NCI-H128 (cell line): ENCODE data around the gene NOC4L.
"Not testable (repeated sequence)": the region's sequence is repeated elsewhere in the genome, so short reads cannot be mapped to it uniquely, and the experiment has no call there.

ENCODE experiments used
- DNase-seq: peaks from one replicate; lab custom pipeline; 2025; ENCODE audit not compliant: unreplicated experiment; lab: John Stamatoyannopoulos, UW

The NOC4L gene

DNA sequence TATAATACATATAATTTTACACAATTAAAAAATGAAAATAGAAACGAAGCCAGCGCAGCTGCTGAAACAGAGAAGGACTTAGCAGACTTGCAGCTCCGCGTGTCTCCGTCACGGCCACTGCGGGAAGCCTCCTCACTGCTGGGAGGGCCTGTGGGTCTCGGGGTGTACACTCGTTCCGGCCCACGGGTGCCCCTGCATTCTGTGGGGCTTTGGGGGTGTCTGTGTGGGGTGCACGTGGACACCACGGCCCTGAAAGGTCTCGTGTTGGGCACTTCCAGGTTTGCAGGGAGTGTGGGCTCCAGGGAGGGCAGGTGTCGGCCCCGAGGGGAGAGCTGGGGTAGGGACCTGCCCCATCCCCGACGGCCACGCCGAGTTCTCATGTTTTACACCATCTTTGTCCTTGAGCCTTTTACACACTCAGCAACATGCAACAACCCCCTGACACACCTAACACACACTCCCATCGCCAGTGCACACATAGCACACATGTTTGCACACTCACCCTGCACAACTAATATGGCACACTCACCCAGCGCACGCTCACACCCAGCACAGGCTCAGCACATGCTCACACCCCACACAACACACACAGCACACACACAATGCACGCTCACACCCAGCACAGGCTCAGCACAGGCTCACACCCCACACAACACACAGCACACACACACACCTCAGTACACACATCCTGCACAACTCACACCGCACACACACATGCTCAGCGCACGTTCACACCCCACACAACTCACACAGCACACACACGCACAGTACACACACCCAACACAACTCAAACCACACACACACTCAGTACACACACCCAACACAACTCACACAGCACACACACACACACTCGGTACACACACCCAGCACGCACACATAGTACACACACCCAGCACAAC, 36.6 kb downstream of the NOC4L start:
- DNase-seq: no peak

DNA sequence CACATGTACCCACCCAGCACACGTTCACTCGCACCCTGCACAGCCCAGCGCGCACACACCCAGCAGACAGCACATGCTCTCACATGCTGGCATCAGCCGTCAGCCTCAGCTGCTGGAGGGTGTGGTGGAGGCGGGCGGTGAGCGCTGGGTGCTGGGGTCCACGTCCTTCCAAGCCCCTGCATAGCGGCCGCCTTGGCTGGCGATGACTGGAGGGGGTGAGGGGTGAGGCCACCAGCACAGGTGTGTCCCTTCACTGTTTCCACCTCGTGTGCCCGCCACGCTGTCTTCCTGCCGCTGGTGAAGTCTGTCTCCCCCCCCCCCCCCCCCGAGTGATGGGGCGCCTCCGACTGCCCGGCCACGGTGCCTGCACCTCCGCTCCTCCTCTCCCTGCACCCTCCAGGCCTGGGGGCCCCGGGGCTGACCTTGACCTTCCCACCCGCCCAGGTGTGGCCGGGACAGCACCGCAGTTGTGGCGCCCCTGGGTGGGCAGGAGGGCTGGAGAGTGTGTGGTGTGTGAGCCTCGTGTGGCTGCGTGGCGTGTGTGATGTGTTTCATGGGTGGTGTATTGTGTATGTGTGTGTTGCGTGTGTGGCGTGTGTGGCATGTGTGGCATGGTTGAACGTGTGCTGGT, 37.4 kb downstream of the NOC4L start:
- DNase-seq: no peak

DNA sequence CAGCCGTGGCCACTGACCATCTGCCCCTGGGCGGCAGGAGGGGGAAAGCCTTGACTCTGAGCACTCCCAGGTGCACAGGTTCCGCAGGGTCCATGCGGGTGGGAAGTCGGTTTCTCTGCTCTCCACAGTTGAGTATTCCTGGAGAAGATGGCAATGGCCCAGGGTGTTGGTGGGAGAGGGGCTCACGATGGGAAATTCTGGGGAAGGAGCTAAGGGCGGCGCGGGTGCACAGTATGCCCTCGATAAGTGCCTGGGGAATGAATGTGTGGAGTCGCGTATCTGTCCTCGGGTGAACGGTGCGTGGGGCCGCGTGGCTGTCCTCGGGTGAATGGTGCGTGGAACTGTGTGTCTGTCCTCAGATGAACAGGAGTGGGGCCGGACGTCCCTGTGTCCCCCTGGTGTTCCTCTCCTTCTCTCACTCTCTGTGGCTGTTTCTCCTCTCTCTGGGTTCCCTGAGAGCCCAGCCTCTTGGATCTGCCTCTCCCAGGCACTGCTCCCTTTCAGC, 38.0 kb downstream of the NOC4L start:
- DNase-seq: no peak

DNA sequence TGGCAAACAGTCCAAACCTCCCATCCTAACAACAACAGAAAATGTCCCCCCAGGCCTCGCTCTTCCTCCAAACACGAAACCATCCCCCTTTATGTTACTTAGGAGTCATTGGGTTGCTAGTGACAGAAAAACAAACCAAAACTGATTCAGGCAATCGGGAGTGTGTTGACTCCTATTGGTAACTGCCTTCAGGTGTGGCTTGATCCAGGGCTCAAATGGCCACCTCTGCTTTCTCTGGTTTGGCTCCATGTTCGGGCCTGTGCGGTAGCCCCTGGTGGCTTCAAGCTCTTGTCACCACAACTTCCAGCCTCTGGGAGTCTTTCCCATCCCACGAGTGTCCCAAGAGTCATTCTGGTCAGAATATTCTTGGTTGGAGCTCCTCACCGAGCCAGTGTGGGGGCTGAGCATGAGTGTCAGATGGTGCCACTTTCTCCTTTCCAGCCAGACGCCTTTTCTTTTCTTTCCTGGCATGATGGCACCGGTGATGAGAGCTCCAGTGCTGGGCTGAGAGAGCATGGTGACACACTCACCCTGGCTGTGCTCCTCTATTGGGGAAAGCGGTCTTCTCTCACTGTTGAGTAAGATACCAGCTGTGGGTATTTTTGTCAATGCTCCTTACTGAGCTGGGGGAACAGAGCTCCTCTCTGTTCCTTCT, 38.6 kb downstream of the NOC4L start:
- DNase-seq: no peak

DNA sequence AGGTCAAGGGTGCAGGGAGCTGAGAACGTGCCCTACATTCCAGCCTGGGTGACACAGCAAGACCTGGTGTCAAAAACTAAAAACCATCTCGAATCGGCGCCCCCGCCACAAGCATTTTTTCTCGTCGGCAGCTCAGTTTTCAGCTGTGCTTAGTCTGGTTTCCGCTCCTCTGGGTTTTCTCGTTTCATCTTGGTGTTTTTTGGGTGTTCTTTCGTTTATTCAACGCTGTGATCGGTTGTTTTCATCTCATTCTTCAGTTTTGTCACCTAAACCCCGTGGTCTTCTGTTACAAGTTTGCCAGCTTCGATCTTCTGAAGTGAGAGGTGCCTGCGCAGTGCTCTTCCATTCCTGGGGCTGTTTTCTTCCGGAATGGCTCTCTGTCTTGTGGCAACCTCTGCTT, 41.4 kb downstream of the NOC4L start:
- no peak for DNase-seq

DNA sequence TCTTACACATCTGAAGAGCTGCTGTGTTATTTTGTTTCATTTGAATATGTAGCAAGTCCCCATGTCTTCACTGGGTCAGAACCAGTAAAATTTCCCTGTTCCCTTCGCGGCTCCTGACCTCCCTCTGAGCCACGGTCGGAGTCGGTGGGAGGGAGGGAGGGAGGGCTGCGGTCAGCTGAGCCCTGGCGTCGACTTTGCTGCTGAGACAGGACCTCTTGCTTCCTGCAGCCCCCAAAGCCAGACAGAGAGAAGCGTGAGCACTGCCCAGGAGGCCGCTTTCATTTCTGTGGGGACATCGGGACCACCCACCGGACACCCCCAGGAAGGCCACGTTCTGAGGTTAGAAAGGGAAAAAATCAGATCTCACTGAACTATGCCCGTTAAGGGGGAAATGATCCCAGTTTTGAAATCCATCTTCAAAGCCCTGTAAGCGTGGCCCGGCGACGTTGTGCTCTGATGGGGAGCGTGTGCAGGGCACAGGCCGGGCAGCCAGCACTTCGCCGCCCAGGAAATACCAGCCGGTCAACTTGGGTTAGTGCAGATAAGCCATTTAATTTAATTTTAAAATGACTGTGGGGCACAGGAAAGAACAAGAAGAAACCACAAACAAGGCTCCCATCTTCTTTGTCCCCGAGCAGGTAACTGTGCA, 42.1 kb downstream of the NOC4L start:
- no peak for DNase-seq

DNA sequence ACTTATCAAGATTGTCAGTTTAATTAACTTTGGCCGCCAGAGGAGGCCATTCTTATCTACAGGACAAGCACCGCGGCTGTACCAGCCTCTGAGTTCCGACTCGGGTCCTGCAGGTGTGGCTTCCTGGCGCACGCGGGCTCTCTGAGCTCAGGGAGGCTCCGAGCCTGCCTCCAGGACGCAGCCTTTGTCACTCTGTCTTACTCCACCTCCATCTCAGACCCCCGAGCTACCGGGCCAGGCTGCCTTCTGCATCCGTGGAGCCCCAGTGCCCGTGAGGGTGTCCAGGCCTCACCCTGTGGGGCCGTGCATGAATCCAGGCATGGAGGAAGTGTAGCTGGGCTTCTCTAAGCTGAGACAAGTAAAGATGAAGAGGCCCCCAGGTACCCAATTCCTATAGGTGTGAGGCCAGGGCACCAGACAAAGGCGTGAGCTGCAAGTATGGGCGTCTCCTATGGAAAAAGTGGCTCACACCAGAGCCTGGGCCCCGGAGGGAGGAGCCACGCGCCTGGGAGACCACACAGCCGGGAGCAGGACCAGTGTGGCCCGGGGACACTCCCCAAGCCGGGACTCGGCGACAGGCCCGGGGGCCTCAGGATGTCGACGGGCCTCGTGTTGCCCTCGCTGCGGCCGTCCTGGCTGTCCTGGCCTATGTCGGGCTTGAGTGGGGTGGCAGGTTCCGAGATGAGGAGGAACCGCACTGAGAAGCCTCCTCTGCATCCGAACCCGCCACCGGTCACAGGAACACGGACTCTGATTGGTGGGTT, 42.8 kb downstream of the NOC4L start:
- no peak for DNase-seq

DNA sequence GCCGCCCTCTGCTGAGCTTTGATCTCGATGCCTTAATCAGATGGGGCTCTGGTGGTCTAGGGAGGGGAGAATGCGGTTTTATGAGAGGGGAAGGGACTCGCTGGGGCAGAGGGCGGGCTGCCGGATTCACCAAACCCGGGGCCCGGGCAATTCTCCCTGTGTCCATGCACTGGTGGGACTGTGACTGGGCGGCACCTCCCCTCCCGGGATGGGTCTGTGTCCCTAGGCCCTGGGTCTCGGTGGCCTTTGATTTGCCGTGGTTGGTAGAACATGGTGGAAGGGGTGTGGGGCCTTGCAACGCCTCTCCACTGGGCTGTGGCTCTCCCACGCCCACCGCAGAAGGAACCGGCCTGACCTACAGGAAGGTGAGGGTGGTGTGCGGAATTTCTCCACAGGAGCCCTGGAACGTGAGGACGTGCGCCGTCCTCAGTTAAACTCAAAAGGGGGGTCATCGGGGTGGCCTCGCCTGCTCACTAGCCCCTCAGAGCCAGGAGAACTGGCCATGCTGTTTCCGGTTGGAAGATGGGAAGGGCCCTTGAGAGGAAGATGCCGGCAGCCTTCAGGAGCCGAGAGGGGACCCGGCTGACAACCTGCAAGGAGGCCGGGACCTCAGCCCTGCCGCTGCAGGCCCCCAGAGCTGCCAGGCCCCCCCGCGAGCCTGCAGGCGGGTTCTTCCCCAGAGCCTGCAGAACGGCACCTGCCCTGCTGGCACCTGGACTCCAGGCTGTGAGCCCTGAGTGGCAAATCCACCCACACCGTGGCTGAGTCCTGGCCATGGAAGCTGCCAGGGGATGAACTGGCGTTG, 43.6 kb downstream of the NOC4L start:
- DNase-seq: no peak

DNA sequence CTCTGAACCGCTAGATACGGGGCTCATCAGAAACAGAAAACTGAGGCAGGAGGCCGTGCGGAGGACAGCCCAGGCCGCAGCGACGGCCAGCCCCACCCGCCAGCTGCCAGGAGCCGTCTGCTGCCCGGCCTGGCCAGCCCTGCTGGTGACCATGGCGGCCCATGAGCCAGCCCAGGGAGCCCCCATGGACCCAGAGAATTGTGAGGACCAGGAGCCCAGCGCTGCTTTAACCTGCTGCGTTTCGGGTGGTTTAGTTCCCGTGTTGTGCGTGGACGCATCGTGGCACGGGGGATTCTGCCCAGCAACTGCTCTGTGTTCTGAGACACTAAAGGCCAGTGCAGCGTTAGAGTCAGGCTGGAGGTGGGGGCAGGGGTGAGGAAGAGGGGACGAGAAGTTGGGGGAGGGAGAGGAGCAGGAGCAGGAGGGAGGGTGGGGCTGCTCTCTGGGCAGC, 44.2 kb downstream of the NOC4L start:
- no peak for DNase-seq

DNA sequence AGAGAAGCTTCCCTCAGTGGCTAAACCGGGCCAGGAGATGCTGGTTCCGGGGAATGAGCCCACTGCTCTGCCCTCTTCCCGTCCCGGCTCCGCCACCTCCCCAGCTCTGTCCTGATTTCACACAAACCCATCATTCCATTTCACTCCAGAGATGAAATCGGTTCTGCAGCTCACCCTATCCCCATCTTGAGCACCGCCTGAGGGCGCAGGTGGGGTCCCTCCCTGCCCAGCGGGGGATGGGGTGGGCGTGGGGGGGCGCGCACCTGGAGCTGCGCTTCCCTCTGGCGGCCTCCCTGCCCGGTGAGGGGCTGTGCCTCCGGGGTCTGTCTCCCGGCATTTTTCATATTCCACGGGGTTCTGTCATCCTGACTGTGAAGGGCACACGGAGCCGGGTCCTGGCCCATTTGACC, 44.7 kb downstream of the NOC4L start:
- no peak for DNase-seq

DNA sequence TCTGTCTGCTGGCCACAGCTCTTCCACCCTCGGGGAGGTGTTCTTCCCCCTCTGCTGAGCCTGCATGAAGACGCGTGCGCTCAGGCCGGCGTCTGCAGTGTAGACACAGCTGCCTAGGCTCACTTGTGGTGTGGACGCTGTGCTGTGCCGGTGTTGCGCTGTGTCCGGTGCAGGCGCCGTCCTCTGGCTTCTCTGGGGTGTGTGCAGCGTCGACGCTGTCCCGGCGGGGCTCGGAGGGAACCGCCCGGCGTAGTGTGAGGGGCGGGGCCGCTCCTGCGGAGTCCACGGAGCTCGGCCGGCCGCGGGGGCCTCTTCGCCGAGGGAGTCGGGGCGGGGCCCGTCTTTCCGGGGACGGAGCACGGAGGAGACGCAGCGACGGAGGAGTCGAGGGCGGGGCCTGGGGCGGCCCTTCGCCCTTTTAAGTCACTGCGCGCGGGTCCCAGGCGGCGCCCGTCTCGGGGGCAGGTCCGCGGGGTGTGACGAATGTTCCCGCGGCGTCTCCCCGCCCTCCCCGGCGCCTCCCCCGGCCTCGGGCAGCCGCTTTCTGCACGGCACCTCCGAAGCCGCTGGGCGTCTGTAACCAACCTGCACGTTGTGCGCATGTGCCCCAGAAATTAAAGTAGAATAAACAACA, 45.2 kb downstream of the NOC4L start:
- peak; percentile 25 for DNase-seq

DNA sequence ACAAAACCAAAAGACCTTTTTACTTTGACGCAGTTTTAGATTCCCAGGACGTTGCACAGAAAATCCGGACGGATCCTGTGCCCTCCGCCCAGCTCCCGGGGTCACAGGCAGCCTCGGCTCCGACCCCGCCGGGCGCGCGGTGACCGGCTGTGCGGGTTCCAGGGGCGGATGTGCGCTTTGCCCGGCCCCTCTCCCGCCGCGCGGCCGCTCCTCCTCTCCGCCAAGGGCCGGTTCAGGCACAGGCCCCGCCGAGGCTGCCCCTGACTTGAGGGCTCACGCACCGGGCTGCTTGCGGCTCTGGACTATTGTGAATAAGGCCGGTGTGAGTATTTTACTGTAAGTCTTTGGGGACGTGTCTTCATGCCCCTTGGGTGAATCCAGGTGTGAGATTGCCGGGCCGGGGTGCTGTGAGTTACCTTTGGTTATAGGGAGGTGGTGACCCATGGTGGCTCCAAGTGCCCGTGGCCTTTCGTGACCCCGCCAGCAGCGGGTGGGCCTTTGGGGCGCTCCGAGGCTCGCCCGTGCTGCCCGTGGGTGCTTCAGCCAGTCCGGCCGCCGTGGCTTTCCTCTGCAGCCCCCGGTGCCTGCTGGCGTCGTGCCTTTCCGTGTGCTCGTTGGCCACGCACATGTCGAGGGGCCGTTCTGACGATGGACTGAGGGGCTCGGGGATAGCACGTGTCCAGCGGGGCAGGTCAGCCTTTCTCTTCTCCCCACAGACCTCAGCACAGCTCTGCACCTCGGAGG, 45.9 kb downstream of the NOC4L start:
- no peak for DNase-seq

DNA sequence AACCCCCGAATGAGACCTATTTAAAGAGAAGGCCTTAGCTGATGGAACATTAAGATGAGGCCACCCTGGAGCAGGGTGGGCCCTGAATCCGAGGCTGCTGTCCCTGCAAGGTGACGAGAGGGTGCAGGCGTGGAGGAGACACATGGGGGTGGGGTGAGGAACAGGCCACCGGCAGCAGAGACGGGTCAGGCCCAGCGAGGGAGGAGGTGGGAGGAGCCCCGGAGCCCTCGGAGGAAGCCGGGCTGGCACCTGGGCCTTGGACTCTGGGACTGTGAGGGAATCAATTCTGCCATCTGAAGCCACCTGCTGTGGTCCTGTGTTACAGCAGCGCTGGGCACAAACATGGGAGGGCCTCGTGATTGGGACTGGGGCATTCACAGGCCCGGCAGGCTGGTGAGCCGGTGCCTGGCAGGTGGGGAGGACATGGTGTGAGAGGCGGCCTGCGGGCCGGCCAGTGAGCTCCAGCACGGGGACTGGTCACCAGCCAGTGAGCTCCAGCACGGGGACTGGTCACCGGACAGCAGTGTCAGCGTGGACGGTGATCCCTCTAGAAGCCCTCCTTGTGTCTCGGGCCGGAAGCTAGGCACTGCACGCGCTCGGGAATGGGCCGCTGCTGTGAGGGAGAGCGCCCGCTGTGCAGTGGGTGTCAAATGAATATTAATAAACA, 46.7 kb downstream of the NOC4L start:
- DNase-seq: no peak

DNA sequence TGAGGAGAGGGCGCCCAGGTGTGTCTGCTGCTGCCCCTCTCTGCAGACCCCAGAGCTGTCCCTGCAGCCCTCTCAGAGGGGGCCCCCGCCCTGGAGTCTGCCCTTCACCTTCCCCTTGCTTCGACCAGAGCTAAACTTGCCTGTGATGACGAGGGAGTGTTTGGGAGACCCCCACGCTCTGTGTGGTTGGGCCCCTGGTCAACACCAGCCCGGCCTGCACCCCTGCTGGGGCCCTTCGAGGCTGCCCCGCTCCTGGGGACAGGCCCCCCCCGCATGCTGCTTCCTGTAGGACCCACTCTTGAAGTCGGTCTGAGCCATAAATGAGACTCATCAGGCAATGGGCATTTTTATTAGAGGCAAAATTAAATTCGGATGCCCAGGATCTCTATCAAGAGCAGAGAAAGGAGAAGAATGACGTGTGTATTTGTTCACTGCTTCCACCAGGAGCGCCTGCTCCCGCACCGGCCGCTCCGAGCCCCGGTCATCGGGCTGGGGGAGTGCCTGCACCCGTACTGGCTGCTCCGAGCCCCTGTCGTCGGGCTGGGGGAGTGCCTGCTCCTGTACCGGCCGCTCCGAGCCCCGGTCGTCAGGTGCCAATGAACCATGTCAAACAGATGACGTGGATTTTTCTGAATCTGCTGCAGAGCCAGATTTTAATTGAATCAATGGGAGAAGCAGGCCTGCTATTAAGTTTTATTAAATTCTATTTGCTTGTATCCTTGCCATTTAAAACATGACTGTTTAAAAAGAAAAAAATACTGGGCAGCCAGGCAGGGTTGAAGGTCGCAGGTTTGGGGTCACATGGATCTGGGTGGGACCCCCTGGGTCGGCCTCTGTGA, 47.7 kb downstream of the NOC4L start:
- DNase-seq: no peak

DNA sequence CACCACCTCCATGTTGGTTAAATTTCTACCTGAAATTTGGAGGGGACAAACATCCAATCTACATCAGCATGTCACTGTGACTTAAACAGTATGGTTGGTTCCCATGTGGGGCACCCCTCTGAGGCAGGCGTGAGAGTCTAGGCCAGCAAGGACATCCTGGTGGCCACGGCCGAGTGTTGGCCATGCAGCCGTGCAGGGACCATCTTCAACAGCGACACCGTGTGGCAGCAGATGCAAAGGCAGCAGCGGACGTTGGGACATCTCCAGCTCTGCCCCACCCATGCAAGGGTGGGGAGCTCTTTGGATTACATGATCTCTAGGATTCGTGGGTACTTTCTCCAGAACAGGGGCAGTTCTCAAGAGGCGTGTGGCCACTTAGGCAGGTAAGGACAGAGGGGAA, 49.8 kb downstream of the NOC4L start:
- DNase-seq: no peak

DNA sequence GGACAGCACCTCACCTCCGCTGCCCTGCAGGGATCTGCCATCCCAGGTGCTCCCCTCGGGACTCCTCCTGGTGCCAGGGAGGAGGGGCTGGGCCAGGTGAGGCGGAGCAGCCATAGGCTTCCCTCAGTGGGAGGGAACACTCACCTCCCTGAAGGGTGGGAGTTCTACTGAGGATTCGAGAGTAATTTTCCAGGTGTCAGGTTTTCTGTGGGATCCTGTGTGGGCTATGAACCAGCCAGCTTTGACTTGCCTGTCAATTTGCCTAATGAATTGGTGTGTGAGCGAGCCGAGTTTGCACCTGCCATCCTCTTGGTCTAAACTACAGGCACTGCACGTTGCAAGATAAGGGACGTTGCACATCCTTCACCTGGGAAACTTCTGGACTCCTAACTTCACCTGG, 50.3 kb downstream of the NOC4L start:
- DNase-seq: no peak

DNA sequence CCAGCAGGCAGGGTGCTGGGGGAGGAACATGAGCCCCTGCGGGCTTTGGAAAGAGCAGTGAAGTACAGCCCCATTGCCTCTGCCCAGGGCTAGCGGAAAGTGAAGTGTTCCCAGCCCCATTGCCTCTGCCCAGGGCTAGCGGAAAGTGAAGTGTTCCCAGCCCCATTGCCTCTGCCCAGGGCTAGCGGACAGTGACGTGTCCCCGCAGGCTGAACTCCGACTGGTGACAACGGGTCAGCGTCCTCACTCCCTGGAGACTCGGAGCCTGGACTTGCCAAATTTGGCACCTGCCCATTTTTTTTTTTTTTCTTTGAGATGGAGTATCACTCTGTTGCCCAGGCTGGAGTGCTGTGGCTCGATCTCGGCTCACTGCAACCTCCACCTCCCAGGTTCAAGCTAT, 51.0 kb downstream of the NOC4L start:
- not testable (repeated sequence) for DNase-seq
